Transverse colon (tissue), 4 donors: ENCODE data around the gene TTC23. TPM values are rescaled to one million over a fixed set of nuclear protein-coding genes. Genes with fewer than 3 reads are reported as not detected.

ENCODE experiments used
- DNase-seq: peaks from one replicate; pipeline ENCODE4 v3.0.0-alpha.2; 2019
- H3K27ac ChIP-seq, 4 donors: fragments of 200-600 bp; sonication (generic); 2 replicates each; pipeline ENCODE4 v1.5.1; 2016 to 2018; ENCODE audit warnings: inconsistent platforms in 4 of 4
- H3K27me3 ChIP-seq: fragments of 200-600 bp; sonication (generic); 2 replicates; pipeline ENCODE4 v1.5.1; 2017; ENCODE audit warnings: inconsistent platforms
- H3K36me3 ChIP-seq, 4 donors: fragments of 200-600 bp; sonication (generic); 2 replicates each; pipeline ENCODE4 v1.5.1; 2017 to 2019; ENCODE audit warnings: inconsistent platforms in 4 of 4
- H3K4me1 ChIP-seq, 4 donors: fragments of 200-600 bp; sonication (generic); 2 replicates each; pipeline ENCODE4 v1.5.1; 2017 to 2020; ENCODE audit warnings: inconsistent platforms in 4 of 4
- H3K4me3 ChIP-seq, 4 donors: fragments of 200-600 bp; sonication (generic); 1 replicate in 1 of 4; 2 replicates in 3 of 4; pipeline versions ENCODE4 v1.5.1 to v1.6.1; 2017 to 2019; ENCODE audit warnings: inconsistent platforms in 4 of 4
- H3K9me3 ChIP-seq, 2 donors: fragments of 200-600 bp; sonication (generic); 2 replicates each; pipeline ENCODE4 v1.5.1; 2017 to 2019; ENCODE audit warnings: inconsistent platforms in 2 of 2
- CTCF ChIP-seq, 5 experiments: fragments of 200-600 bp in 3 of 5; fragments of 450-650 bp in 2 of 5; sonication (generic) in 3 of 5; IDR thresholded peaks; 1 replicate in 2 of 5; 2 replicates in 3 of 5; pipeline ENCODE4 v1.5.1; 2016 to 2017; ENCODE audit warnings: antibody characterized with exemption in 5 of 5, inconsistent platforms in 3 of 5, mild to moderate bottlenecking in 2 of 5, moderate library complexity in 1 of 5
- EP300 ChIP-seq: sonication (generic); formaldehyde crosslinking; IDR thresholded peaks from one replicate; pipeline ENCODE4 v1.6.1; 2017; ENCODE audit warnings: antibody characterized with exemption, low read depth
- POLR2A ChIP-seq: fragments of 450-650 bp; IDR thresholded peaks from one replicate; pipeline ENCODE4 v1.6.1; 2016; ENCODE audit warnings: antibody characterized with exemption, mild to moderate bottlenecking, moderate library complexity
- POLR2AphosphoS5 ChIP-seq, 3 donors: sonication (generic); formaldehyde crosslinking; IDR thresholded peaks; one replicate each; pipeline ENCODE4 v1.6.1; 2016; ENCODE audit warnings: antibody characterized with exemption in 3 of 3
- WGBS, 2 donors: methylation state at CpG; one replicate each; pipeline ENCODE4 v1.1.5; 2018; ENCODE audit warnings: low coverage in 1 of 2; 5-methylcytosine and 5-hydroxymethylcytosine counted together
- in situ Hi-C, 4 donors: fragments of 200-750 bp; cut with MboI; loops; one replicate each; pipeline versions ENCODE4 v1.15.0 to v1.15.1; 2017; ENCODE audit warnings: low sequenced_read_pairs in 3 of 4, low pct_ligation_motif_present in 1 of 4, low pct_unique_long_range_greater_than_20kb in 1 of 4
- intact Hi-C: fragments of 100-400 bp; cut with DNase I; formaldehyde crosslinking; loops from one replicate; pipeline ENCODE4 v1.15.1; 2023; ENCODE audit warnings: low total_unique reads
- total RNA-seq, 4 donors: library from RNA; depleted of rRNA; stranded (reverse); fragments of >200 nt; gene quantifications; one replicate each; pipeline ENCODE4 v1.1.0, GENCODE V29; 2016

The TTC23 gene
- total RNA-seq, 4 donors from 2014 or later = 7.8 to 23.5 (median 12.5) TPM

- intact Hi-C loops (no loop called here), in situ Hi-C loops (loop anchor here (5.0 to 10.0 kb wide), 2 partner anchors 105 to 113 kb away; no protein-coding TSS in a partner anchor)
- H3K36me3 ChIP-seq = no peaks in the 10 kb centered on the region
- no peaks in the 10 kb centered on the region for H3K9me3 ChIP-seq
- peaks cover 0 to 9% (median 7%) of the 10 kb centered on the region in 4 donors for H3K4me1 ChIP-seq
- H3K4me3 ChIP-seq = no peak overlapping the region
- TF ChIP-seq POLR2A (no peak), EP300 (no peak), CTCF (IDR thresholded peaks at IDR 0.05) (no peak), POLR2AphosphoS5 (IDR thresholded peaks at IDR 0.05) (no peak)
- no peak overlapping the region for H3K27ac ChIP-seq
- H3K27me3 ChIP-seq = peaks cover 39% of the 10 kb centered on the region
- 76% methylated on average over 6 of the region's 7 CpGs; no CpG with 5 or more reads in 1 of the 2 donors for WGBS, 2 donors
- DNase-seq = no peak
Observed at GRCh38 chr15:99099661-99100060, 149.7 kb downstream of the TTC23 start.

GRCh38 chr15:99098991-99099390, 150.4 kb downstream of the TTC23 start:
- Histone ChIP-seq H3K9me3 (no peaks in the 10 kb centered on the region), H3K4me3 (no peak overlapping the region), H3K4me1 (peaks cover 0 to 9% (median 7%) of the 10 kb centered on the region in 4 donors), H3K27ac (no peak overlapping the region), H3K27me3 (peaks cover 39% of the 10 kb centered on the region), H3K36me3 (no peaks in the 10 kb centered on the region)
- in situ Hi-C loops (loop anchor here in 1 of 4 donors (10.0 kb wide), 1 partner anchor 106 kb away; no protein-coding TSS in a partner anchor), intact Hi-C loops (no loop called here)
- no peak for DNase-seq
- 50 to 71% methylated on average over 1 to 6 of the region's 6 CpGs for WGBS, 2 donors
- TF ChIP-seq CTCF (IDR thresholded peaks at IDR 0.05) (no peak), EP300 (no peak), POLR2A (no peak), POLR2AphosphoS5 (IDR thresholded peaks at IDR 0.05) (no peak)

- no peak overlapping the region for H3K27ac ChIP-seq
- DNase-seq = no peak
- in situ Hi-C loops (loop anchor here in 1 of 4 donors (10.0 kb wide), 1 partner anchor 106 kb away; no protein-coding TSS in a partner anchor), intact Hi-C loops (no loop called here)
- H3K4me3 ChIP-seq = no peak overlapping the region
- no peaks in the 10 kb centered on the region for H3K9me3 ChIP-seq
- WGBS, 2 donors = 65 to 83% methylated on average over 4 to 12 of the region's 12 CpGs
- peaks cover 36% of the 10 kb centered on the region for H3K27me3 ChIP-seq
- no peaks in the 10 kb centered on the region for H3K36me3 ChIP-seq
- H3K4me1 ChIP-seq = peaks cover 0 to 9% (median 7%) of the 10 kb centered on the region in 4 donors
- no peak for TF ChIP-seq CTCF (IDR thresholded peaks at IDR 0.05)
- TF ChIP-seq EP300 = no peak
- no peak for TF ChIP-seq POLR2A
- no peak for TF ChIP-seq POLR2AphosphoS5 (IDR thresholded peaks at IDR 0.05)
Observed at GRCh38 chr15:99098426-99098825, 151.0 kb downstream of the TTC23 start.

GRCh38 chr15:99097441-99098410, 151.7 kb downstream of the TTC23 start:
- no peaks in the 10 kb centered on the region for H3K9me3 ChIP-seq
- intact Hi-C loops = no loop called here
- DNase-seq = no peak
- peaks cover 0 to 9% (median 7%) of the 10 kb centered on the region in 4 donors for H3K4me1 ChIP-seq
- H3K36me3 ChIP-seq = no peaks in the 10 kb centered on the region
- no peak for TF ChIP-seq POLR2AphosphoS5 (IDR thresholded peaks at IDR 0.05)
- TF ChIP-seq POLR2A = no peak
- no peak for TF ChIP-seq EP300
- 82 to 90% methylated on average over 6 to 14 of the region's 14 CpGs for WGBS, 2 donors
- H3K27ac ChIP-seq = peak overlapping the region in 1 of 4 donors; percentile 24
- no peak overlapping the region for H3K4me3 ChIP-seq
- peaks cover 29% of the 10 kb centered on the region for H3K27me3 ChIP-seq
- in situ Hi-C loops = loop anchor here in 1 of 4 donors (10.0 kb wide), 1 partner anchor 107 kb away; no protein-coding TSS in a partner anchor
